ENCODE data around the gene MAGEA6.
"Not testable (repeated sequence)": the region's sequence is repeated elsewhere in the genome, so short reads cannot be mapped to it uniquely, and the experiment has no call there.

The MAGEA6 gene, protein sequence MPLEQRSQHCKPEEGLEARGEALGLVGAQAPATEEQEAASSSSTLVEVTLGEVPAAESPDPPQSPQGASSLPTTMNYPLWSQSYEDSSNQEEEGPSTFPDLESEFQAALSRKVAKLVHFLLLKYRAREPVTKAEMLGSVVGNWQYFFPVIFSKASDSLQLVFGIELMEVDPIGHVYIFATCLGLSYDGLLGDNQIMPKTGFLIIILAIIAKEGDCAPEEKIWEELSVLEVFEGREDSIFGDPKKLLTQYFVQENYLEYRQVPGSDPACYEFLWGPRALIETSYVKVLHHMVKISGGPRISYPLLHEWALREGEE

DNA sequence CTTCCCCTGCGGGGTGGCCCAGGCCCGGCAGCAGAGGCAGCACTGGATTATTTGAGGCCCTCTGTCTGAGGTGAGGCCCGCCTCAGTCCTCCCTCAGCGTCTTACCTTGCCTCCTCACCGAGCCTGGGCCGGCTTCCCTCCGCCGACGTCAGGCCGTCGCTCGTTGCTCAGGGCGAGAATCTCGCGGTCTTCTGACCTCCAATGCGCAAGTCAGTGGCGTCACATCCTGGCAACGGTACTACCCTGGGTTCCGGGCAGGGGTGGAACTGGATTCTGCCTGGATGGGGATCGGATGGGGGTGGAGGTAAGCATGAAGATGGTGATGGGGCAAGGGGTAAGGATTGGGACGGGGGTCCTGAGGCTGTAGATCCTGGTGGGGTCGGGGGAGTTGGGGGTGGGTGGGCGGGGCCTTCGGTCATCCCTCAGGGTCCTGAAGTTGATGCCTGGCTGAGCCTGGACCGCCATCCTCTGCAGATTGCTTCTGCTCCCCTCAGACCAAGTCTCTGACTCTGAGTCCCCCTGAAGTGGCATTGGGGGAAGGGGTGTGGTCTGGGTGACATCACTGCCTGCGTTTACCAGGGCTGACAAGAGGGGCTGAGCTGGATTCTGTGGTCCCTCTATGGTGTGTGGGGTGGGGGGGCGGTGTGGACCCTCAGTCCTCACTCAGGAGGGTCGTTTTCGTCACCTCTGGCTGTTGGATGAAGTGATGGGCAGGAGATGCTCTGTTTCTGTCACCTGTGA is at the start of gene MAGEA6:
Gene MAGEA6, minus strand, starts transcription at position 141 of the 741 bp plus-strand sequence. CDS start 2,039 bp downstream, outside the sequence.
- not testable (repeated sequence) for H3K27ac ChIP-seq

DNA sequence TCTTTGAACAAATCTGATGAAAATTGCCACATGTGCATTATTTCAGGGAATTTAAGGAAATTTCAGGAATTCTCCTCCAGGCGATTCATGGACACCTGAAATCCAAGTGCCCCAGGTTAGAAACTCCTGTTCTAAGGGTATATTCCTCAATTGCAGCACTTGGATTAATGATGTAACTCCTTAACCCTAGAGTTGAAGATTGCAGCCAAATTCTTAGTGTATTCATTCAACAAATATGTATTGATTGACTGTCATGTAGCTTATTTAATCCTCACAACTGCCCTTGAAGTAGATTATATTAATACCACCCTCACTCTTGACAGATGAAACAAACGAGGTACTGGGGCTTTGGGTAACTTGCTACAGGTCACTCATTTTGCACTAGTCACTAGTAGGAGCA is 49.8 kb upstream of the MAGEA6 start:
- no peak overlapping the region for H3K27ac ChIP-seq

DNA sequence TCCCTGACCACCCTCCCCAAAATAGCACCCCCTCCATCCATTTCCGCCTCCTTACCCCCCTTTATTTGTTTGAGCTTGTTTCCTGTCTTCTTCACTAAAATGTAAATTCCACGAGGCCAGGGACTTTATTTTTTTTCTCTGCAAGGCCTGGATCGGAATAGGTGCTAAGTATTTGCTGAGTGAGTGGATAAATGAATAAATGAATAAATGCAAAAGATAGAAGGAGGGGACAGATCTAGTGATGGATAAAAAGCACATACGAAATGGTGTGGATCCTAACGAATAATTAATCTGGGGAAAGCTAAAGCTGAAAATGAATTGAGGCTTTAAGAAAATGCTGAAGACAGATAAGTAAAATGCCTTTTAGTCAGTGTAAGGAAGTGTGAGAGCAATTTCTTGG is 48.9 kb upstream of the MAGEA6 start:
- TF ChIP-seq, protein P1, sequence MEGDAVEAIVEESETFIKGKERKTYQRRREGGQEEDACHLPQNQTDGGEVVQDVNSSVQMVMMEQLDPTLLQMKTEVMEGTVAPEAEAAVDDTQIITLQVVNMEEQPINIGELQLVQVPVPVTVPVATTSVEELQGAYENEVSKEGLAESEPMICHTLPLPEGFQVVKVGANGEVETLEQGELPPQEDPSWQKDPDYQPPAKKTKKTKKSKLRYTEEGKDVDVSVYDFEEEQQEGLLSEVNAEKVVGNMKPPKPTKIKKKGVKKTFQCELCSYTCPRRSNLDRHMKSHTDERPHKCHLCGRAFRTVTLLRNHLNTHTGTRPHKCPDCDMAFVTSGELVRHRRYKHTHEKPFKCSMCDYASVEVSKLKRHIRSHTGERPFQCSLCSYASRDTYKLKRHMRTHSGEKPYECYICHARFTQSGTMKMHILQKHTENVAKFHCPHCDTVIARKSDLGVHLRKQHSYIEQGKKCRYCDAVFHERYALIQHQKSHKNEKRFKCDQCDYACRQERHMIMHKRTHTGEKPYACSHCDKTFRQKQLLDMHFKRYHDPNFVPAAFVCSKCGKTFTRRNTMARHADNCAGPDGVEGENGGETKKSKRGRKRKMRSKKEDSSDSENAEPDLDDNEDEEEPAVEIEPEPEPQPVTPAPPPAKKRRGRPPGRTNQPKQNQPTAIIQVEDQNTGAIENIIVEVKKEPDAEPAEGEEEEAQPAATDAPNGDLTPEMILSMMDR (conservative IDR thresholded peaks at IDR 0.05) = no peak
- no peak overlapping the region for H3K27ac ChIP-seq

More for the DNA sequence above, 49.8 kb upstream of the MAGEA6 start:
- TF ChIP-seq, protein P1 (conservative IDR thresholded peaks at IDR 0.05) = no peak

DNA sequence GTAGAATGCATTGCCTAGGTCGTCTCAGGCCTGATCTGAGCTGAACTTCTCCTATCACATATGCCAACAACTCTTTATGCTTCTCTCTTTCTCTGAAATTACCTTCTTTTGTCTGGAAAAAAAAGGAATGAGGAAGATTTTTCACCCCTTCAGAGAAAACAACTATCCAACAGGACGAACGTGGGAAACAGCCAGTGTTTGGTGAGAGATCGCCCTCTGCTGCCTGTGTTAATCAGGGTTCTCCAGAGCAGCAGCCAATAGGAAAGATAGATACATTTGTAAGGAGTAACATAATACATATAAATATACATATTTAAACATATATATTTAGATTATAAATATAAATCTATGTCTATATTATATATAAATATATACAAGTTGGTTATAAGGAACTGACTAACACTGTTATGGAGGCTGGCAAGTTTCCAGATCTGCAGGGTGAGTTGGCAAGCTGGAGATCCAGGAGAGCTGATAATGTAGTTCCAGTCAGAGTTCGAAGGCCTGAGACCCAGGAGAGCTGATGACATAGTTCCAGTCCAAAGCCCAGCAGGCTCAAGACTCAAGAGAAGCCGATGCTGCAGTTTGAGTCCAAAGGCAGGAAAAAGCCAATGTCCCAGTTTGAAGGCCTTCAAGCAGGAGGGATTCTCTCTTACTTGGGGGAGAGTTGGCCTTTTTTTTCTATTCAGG is 47.7 kb upstream of the MAGEA6 start:
- TF ChIP-seq, protein P1 (conservative IDR thresholded peaks at IDR 0.05) = peak; percentile 71
- no peak overlapping the region for H3K27ac ChIP-seq

DNA sequence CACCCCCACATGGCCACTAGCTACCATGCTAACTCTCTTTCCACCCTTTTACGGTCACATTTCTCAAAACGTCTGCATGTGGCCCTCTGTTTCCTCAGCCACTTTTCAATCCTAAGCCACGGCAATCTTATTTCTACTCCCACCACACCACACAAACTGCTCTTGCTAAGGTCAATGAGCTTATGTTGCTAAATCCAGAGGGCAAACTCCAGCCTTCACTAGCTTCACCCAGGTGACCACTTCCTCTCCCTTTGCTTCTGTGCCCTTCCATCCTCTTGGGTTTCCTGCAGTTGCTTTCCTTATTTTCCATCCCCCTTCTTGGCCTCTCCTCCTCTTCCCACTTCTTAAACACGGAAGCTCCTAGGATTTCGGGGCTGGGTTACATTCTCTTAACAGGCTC is 44.6 kb upstream of the MAGEA6 start:
- TF ChIP-seq, protein P1 (conservative IDR thresholded peaks at IDR 0.05) = no peak
- H3K27ac ChIP-seq = no peak overlapping the region

DNA sequence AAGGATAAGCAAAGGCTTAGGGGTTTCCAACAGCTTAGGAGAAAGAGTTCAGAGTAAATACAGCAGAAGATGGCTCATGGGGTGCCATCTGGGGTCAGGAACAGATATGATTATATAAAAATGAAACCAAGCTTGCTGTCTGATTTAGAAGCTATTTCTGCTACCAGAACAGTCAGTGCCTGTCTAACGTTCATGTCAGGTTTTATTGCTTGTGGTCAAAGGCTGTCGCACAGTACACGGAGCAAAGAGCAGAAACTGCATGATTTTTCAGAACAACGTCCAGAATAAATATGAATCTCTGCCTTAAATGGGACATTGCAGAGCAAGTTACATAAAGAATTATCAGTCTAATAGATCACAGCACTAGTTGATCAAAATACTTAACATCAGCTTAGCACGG is 43.7 kb upstream of the MAGEA6 start:
- H3K27ac ChIP-seq = no peak overlapping the region
- TF ChIP-seq, protein P1 (conservative IDR thresholded peaks at IDR 0.05) = no peak

DNA sequence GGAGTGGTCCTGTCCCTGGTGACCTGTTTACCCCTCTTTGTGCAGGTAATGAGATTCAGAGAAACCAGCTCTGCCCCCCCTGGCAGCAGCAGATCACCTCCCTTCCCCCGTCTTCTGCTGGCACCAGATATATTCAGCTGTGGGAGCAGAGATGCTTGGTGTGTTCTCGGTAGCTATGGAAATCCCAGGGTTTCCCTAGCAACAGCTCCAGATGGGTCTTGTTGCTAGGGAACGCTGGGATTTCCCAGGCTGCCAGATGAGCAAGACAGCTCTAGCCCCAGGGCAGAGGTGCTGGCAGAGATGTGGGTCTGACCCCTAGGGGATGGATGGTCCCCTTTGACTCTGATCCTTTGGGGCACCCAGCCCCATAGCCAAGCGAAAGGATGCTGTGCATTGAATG is 40.9 kb upstream of the MAGEA6 start:
- TF ChIP-seq, protein P1 (conservative IDR thresholded peaks at IDR 0.05) = no peak
- H3K27ac ChIP-seq = no peak overlapping the region

All from VCaP (cell line).